Duodenal mucosa (tissue), 2 donors: ENCODE measurements around the gene SERBP1.
"Not testable (repeated sequence)": the region's sequence is repeated elsewhere in the genome, so short reads cannot be mapped to it uniquely, and the experiment has no call there.

ENCODE experiments used
- H3K27ac ChIP-seq: one replicate; pipeline ENCODE4 v1.7.0; 2013; ENCODE audit warnings: low read depth, low read length
- H3K27me3 ChIP-seq, 2 donors: one replicate each; pipeline ENCODE4 v1.7.0; 2013; ENCODE audit warnings: low read length in 2 of 2, control low read depth in 1 of 2; ENCODE audit not compliant: insufficient read depth in 2 of 2, control insufficient read depth in 1 of 2
- H3K36me3 ChIP-seq, 2 donors: one replicate each; pipeline ENCODE4 v1.7.0; 2013; ENCODE audit warnings: low read length in 2 of 2, control low read depth in 1 of 2; ENCODE audit not compliant: insufficient read depth in 2 of 2, control insufficient read depth in 1 of 2
- H3K4me1 ChIP-seq, 2 donors: one replicate each; pipeline ENCODE4 v1.7.0; 2013; ENCODE audit warnings: low read length in 2 of 2, control low read depth in 1 of 2; ENCODE audit not compliant: insufficient read depth in 2 of 2, control insufficient read depth in 1 of 2
- H3K4me3 ChIP-seq, 2 donors: one replicate each; pipeline ENCODE4 v1.7.0; 2013; ENCODE audit warnings: low read length in 2 of 2, low read depth in 1 of 2
- H3K9ac ChIP-seq, 2 donors: one replicate each; pipeline ENCODE4 v1.7.0; 2013; ENCODE audit warnings: low read length in 2 of 2, low read depth in 1 of 2
- H3K9me3 ChIP-seq, 2 donors: one replicate each; pipeline ENCODE4 v1.7.0; 2013; ENCODE audit warnings: low read length in 2 of 2, control low read depth in 1 of 2; ENCODE audit not compliant: control insufficient read depth in 1 of 2

SERBP1 gene

GRCh38 chr1:67463298-67463955 lies 33.2 kb upstream of the SERBP1 start:
- Histone ChIP-seq H3K9ac (no peak overlapping the region), H3K4me3 (no peak overlapping the region), H3K36me3 (no peaks in the 10 kb centered on the region), H3K4me1 (no peaks in the 10 kb centered on the region), H3K27ac (no peak overlapping the region), H3K27me3 (no peaks in the 10 kb centered on the region), H3K9me3 (no peaks in the 10 kb centered on the region)

GRCh38 chr1:67460676-67461500 lies 30.7 kb upstream of the SERBP1 start:
- no peak overlapping the region for H3K27ac ChIP-seq
- no peaks in the 10 kb centered on the region for H3K27me3 ChIP-seq
- H3K36me3 ChIP-seq = no peaks in the 10 kb centered on the region
- H3K9ac ChIP-seq = no peak overlapping the region
- no peak overlapping the region for H3K4me3 ChIP-seq
- no peaks in the 10 kb centered on the region for H3K9me3 ChIP-seq
- no peaks in the 10 kb centered on the region for H3K4me1 ChIP-seq

- Histone ChIP-seq H3K36me3 (no peaks in the 10 kb centered on the region), H3K9me3 (no peaks in the 10 kb centered on the region), H3K4me3 (no peak overlapping the region), H3K4me1 (no peaks in the 10 kb centered on the region), H3K27ac (no peak overlapping the region), H3K9ac (no peak overlapping the region), H3K27me3 (no peaks in the 10 kb centered on the region)
Measured at GRCh38 chr1:67459068-67459467, 28.9 kb upstream of the SERBP1 start.

- Histone ChIP-seq H3K9ac (no peak overlapping the region), H3K9me3 (no peaks in the 10 kb centered on the region), H3K27ac (no peak overlapping the region), H3K27me3 (no peaks in the 10 kb centered on the region), H3K4me3 (no peak overlapping the region), H3K36me3 (no peaks in the 10 kb centered on the region), H3K4me1 (no peaks in the 10 kb centered on the region)
Measured at GRCh38 chr1:67458663-67459062, 28.5 kb upstream of the SERBP1 start.

GRCh38 chr1:67457247-67457646 lies 27.0 kb upstream of the SERBP1 start:
- H3K36me3 ChIP-seq = no peaks in the 10 kb centered on the region
- no peak overlapping the region for H3K27ac ChIP-seq
- no peak overlapping the region for H3K9ac ChIP-seq
- H3K27me3 ChIP-seq = no peaks in the 10 kb centered on the region
- H3K4me3 ChIP-seq = no peak overlapping the region
- no peaks in the 10 kb centered on the region for H3K9me3 ChIP-seq
- H3K4me1 ChIP-seq = no peaks in the 10 kb centered on the region

- no peaks in the 10 kb centered on the region for H3K36me3 ChIP-seq
- H3K4me3 ChIP-seq = no peak overlapping the region
- H3K4me1 ChIP-seq = no peaks in the 10 kb centered on the region
- H3K27ac ChIP-seq = no peak overlapping the region
- H3K27me3 ChIP-seq = peaks cover 0 to 4% of the 10 kb centered on the region in 2 donors
- no peak overlapping the region for H3K9ac ChIP-seq
- H3K9me3 ChIP-seq = no peaks in the 10 kb centered on the region
Measured at GRCh38 chr1:67451815-67452214, 21.6 kb upstream of the SERBP1 start.

- no peak overlapping the region for H3K9ac ChIP-seq
- no peak overlapping the region for H3K27ac ChIP-seq
- H3K36me3 ChIP-seq = no peaks in the 10 kb centered on the region
- no peaks in the 10 kb centered on the region for H3K9me3 ChIP-seq
- peaks cover 0 to 4% of the 10 kb centered on the region in 2 donors for H3K27me3 ChIP-seq
- H3K4me3 ChIP-seq = no peak overlapping the region
- H3K4me1 ChIP-seq = no peaks in the 10 kb centered on the region
Measured at GRCh38 chr1:67451356-67451755, 21.2 kb upstream of the SERBP1 start.

- H3K27ac ChIP-seq = no peak overlapping the region
- H3K4me1 ChIP-seq = no peaks in the 10 kb centered on the region
- H3K27me3 ChIP-seq = peaks cover 0 to 4% of the 10 kb centered on the region in 2 donors
- no peaks in the 10 kb centered on the region for H3K36me3 ChIP-seq
- no peak overlapping the region for H3K4me3 ChIP-seq
- no peak overlapping the region for H3K9ac ChIP-seq
- H3K9me3 ChIP-seq = no peaks in the 10 kb centered on the region
Measured at GRCh38 chr1:67446893-67447292, 16.7 kb upstream of the SERBP1 start.

- H3K4me1 ChIP-seq, H3K27ac ChIP-seq, H3K36me3 ChIP-seq, H3K27me3 ChIP-seq, H3K9ac ChIP-seq, H3K4me3 ChIP-seq, H3K9me3 ChIP-seq: not testable (repeated sequence)
Measured at GRCh38 chr1:67446014-67446413, 15.8 kb upstream of the SERBP1 start.

GRCh38 chr1:67441739-67442281 lies 11.6 kb upstream of the SERBP1 start:
- Histone ChIP-seq H3K4me1 (no peaks in the 10 kb centered on the region), H3K36me3 (no peaks in the 10 kb centered on the region), H3K4me3 (no peak overlapping the region), H3K27me3 (no peaks in the 10 kb centered on the region), H3K9ac (no peak overlapping the region), H3K27ac (no peak overlapping the region), H3K9me3 (no peaks in the 10 kb centered on the region)
